EL (cell line): ENCODE data around the gene UCK2.

Experiments
- DNase-seq: peaks from one replicate; pipeline ENCODE4 v3.0.0-alpha.2; 2016

Gene UCK2

GRCh38 chr1:165945911-165946310, 118.5 kb downstream of the UCK2 start:
- DNase-seq = no peak

GRCh38 chr1:165947797-165948455, 120.5 kb downstream of the UCK2 start:
- no peak for DNase-seq

- DNase-seq = peak; percentile 11
Measured at GRCh38 chr1:165949335-165950130, 122.1 kb downstream of the UCK2 start.

GRCh38 chr1:165954940-165955339, 127.5 kb downstream of the UCK2 start:
- peak; percentile 66 for DNase-seq

- no peak for DNase-seq
Measured at GRCh38 chr1:165958306-165958705, 130.9 kb downstream of the UCK2 start.

GRCh38 chr1:165960136-165960535, 132.7 kb downstream of the UCK2 start:
- DNase-seq = peak; percentile 25

- DNase-seq = no peak
Measured at GRCh38 chr1:165960881-165961280, 133.5 kb downstream of the UCK2 start.
